ENCODE results near the gene ARPP19.

DNA sequence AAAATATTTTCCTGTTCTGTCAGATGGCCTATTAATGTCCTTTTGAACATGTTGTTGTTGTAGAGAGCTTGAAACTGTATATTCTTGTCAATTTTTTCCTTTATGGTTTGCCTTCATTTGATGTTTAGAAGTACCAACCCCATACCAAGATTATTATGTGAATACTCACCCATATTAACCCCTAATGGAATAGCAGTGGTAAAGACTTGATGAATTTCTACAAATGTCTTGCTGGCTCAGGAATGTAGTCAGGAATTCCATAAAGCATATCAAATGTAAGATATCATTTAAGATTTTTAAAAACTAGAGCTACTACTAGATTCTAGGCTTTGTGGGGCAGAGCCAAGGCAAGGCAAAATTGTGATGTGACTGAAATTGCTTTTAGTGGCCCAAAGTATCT lies 70.1 kb downstream of the ARPP19 start:
- TF ChIP-seq CTCF (IDR thresholded peaks at IDR 0.05; ENCODE audit: low read depth, low read length) (no peak), POLR2A (IDR thresholded peaks at IDR 0.05; ENCODE audit: extremely low read depth, insufficient read length) (no peak)
